Ovary (tissue), 3 donors: Measurements from ENCODE around the gene SCARF2.

Experiments used
- EP300 ChIP-seq: sonication (generic); formaldehyde crosslinking; IDR thresholded peaks from one replicate; pipeline ENCODE4 v1.6.1; 2017; ENCODE audit warnings: antibody characterized with exemption
- TF ChIP-seq, protein P1 (sequence below), 3 donors: fragments of 450-650 bp in 2 of 3; fragments of 200-600 bp in 1 of 3; IDR thresholded peaks; one replicate each; pipeline versions ENCODE4 v1.5.1 to v1.8.0; 2016 to 2022; ENCODE audit warnings: antibody characterized with exemption in 3 of 3, mild to moderate bottlenecking in 1 of 3
- donor health status: DM: no; HTN: no; CAD: no.

DNA sequence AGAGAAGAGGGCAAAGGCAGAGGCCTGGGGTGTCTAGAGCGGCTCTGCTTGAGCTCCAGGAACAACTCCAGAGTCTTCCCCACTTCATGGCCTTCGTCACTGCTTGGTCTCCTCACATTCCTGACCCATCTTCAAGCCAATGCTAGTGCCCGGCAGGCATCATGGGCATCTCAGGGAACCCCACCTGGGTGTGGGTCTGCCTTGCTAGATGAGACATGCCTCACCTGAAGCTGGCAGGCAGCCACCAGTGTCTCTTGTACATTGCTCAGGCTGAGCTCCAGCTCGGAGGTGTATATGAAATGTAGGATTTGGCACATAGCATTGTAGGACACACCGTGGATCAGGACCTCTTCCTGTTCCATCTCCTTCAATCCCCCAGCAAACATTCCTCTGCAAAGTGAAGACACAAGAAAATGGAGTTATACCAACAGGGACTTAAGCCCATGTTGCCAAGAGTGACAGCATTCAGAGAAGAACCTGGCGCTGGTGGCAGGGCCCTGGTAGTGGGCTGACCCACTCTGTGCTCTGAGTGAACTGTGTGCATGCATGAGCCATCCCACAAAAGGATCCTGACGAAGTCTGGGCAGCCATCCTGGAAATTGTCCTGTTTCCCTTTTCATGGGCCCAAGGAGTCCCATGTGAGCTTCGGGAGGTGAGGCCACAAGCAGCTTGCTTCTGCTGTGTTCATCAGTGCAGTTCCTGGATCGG is 33.7 kb upstream of the SCARF2 start:
- TF ChIP-seq, protein P1, sequence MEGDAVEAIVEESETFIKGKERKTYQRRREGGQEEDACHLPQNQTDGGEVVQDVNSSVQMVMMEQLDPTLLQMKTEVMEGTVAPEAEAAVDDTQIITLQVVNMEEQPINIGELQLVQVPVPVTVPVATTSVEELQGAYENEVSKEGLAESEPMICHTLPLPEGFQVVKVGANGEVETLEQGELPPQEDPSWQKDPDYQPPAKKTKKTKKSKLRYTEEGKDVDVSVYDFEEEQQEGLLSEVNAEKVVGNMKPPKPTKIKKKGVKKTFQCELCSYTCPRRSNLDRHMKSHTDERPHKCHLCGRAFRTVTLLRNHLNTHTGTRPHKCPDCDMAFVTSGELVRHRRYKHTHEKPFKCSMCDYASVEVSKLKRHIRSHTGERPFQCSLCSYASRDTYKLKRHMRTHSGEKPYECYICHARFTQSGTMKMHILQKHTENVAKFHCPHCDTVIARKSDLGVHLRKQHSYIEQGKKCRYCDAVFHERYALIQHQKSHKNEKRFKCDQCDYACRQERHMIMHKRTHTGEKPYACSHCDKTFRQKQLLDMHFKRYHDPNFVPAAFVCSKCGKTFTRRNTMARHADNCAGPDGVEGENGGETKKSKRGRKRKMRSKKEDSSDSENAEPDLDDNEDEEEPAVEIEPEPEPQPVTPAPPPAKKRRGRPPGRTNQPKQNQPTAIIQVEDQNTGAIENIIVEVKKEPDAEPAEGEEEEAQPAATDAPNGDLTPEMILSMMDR (IDR thresholded peaks at IDR 0.05) = no peak
- no peak for TF ChIP-seq EP300
